Measurements from ENCODE around the gene JAG2. TPM values are rescaled to one million over a fixed set of nuclear protein-coding genes. Genes with fewer than 3 reads are reported as not detected.

JAG2 gene
- total and polyA plus RNA-seq, 2 of the 13 experiments (the other 11 are each of a cell fraction or from before 2014, with no cell fraction given): 0.04 to 0.16 TPM

DNA sequence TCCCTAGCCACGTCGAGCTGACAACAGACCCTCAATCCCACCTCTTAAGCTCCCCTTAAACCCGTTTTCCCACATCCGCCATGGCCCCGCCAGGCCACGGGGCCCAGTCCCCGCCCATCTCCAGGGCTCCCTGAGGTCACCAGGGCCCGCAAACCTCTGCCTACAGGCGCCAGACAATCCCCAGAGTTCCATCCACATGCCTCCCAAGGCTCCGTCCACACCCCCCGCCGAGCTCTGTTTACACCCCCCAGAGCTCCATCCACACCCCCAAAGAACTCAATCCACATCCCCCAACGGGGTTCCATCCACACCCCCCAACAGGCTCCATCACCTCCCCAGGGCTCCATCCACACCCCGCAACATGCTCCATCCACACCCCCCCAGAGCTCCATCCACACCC, 9.2 kb downstream of the JAG2 start (continued):
- TF ChIP-seq, protein P1, sequence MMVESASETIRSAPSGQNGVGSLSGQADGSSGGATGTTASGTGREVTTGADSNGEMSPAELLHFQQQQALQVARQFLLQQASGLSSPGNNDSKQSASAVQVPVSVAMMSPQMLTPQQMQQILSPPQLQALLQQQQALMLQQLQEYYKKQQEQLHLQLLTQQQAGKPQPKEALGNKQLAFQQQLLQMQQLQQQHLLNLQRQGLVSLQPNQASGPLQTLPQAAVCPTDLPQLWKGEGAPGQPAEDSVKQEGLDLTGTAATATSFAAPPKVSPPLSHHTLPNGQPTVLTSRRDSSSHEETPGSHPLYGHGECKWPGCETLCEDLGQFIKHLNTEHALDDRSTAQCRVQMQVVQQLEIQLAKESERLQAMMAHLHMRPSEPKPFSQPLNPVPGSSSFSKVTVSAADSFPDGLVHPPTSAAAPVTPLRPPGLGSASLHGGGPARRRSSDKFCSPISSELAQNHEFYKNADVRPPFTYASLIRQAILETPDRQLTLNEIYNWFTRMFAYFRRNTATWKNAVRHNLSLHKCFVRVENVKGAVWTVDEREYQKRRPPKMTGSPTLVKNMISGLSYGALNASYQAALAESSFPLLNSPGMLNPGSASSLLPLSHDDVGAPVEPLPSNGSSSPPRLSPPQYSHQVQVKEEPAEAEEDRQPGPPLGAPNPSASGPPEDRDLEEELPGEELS (CRISPR knock-in tag; IDR thresholded peaks at IDR 0.05): no peak
- TF ChIP-seq DR1 (CRISPR knock-in tag; IDR thresholded peaks at IDR 0.05): no peak

DNA sequence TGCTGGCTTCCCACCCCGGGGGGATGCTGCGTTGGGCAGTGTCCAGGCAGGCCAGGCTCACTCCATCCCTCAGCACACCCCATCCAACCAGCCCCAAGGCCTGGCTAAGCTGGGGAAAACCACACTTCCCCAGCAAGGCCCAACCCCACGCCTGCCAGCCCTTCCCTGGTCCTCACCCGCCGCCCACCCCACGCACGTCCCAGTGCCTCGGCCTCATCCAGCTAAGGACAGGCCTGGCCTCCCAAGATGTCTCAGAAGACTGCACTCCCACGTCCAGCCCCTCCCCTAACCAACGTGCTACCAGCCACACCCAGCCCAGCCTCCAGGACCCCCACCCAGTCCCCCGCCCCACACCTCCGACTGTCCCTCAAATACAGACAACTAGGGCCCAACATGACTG, 9.8 kb downstream of the JAG2 start:
- H3K9ac ChIP-seq (ENCODE audit: insufficient read depth, low read depth, low read length): no peak overlapping the region
- POLR2A ChIA-PET: no interaction called here

More for the DNA sequence above, 9.8 kb downstream of the JAG2 start:
- ATAC-seq: no peak
- no peaks in the 10 kb centered on the region for H3K36me3 ChIP-seq (replicated peaks in 1 of 2; ENCODE audit: control insufficient read depth in 1 of 2, insufficient read depth in 2 of 2, low read length in 2 of 2)
- H3K4me2 ChIP-seq (ENCODE audit: low read depth, low read length): no peak overlapping the region
- CTCF ChIA-PET (ENCODE audit: low intra/inter-chr PET ratio, low total read pairs): no interaction called here
- H2AFZ ChIP-seq (ENCODE audit: low read length): no peak overlapping the region
- H3K4me1 ChIP-seq (ENCODE audit: insufficient read depth, low read length): peaks cover 9% of the 10 kb centered on the region; the same call in 1 of the 2 replicates
- no TSS peak for BruUV-seq (replicated peaks)
- no peak for FAIRE-seq
- intact Hi-C loops (cut with micrococcal nuclease; ENCODE audit: unreplicated experiment): no loop called here
- TF ChIP-seq, protein P2, sequence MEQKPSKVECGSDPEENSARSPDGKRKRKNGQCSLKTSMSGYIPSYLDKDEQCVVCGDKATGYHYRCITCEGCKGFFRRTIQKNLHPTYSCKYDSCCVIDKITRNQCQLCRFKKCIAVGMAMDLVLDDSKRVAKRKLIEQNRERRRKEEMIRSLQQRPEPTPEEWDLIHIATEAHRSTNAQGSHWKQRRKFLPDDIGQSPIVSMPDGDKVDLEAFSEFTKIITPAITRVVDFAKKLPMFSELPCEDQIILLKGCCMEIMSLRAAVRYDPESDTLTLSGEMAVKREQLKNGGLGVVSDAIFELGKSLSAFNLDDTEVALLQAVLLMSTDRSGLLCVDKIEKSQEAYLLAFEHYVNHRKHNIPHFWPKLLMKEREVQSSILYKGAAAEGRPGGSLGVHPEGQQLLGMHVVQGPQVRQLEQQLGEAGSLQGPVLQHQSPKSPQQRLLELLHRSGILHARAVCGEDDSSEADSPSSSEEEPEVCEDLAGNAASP (CRISPR knock-in tag; IDR thresholded peaks at IDR 0.05; ENCODE audit: borderline replicate concordance): no peak
- TF ChIP-seq SMC3 (IDR thresholded peaks at IDR 0.05; ENCODE audit: low read length) (no peak), SALL1 (CRISPR knock-in tag; IDR thresholded peaks at IDR 0.05) (no peak), FOXK1 (CRISPR knock-in tag; IDR thresholded peaks at IDR 0.05; ENCODE audit: borderline replicate concordance, low read depth) (no peak), ZFP37 (CRISPR knock-in tag; IDR thresholded peaks at IDR 0.05; ENCODE audit: borderline replicate concordance) (no peak), GATA4 (IDR thresholded peaks at IDR 0.05; ENCODE audit: borderline replicate concordance, low read depth) (no peak), ZNF570 (CRISPR knock-in tag; IDR thresholded peaks at IDR 0.05; ENCODE audit: borderline replicate concordance) (no peak), PHB2 (IDR thresholded peaks at IDR 0.05; ENCODE audit: partially characterized antibody) (no peak), RFX3 (CRISPR knock-in tag; IDR thresholded peaks at IDR 0.05) (no peak)
- TF ChIP-seq, protein P3, sequence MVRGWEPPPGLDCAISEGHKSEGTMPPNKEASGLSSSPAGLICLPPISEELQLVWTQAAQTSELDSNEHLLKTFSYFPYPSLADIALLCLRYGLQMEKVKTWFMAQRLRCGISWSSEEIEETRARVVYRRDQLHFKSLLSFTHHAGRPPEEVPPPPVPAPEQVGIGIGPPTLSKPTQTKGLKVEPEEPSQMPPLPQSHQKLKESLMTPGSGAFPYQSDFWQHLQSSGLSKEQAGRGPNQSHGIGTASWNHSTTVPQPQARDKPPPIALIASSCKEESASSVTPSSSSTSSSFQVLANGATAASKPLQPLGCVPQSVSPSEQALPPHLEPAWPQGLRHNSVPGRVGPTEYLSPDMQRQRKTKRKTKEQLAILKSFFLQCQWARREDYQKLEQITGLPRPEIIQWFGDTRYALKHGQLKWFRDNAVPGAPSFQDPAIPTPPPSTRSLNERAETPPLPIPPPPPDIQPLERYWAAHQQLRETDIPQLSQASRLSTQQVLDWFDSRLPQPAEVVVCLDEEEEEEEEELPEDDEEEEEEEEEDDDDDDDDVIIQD (CRISPR knock-in tag; IDR thresholded peaks at IDR 0.05; ENCODE audit: low read depth): no peak
- H3K9me3 ChIP-seq (ENCODE audit: low read length): no peaks in the 10 kb centered on the region
- 39% methylated on average over 10 of the region's 12 CpGs for WGBS (ENCODE audit: low lambda C conversion rate)
- in situ Hi-C loops (cut with HindIII; ENCODE audit: extremely low pct_ligation_motif_present, low pct_unique_long_range_greater_than_20kb): no loop called here
- H4K20me1 ChIP-seq (ENCODE audit: insufficient read depth, low read length): no peaks in the 10 kb centered on the region
- no peak for DNase-seq (ENCODE audit: low spot score)
- peaks cover 31 to 65% of the 10 kb centered on the region in 2 experiments for H3K27me3 ChIP-seq (ENCODE audit: control insufficient read depth in 1 of 2, insufficient read depth in 2 of 2, low read length in 2 of 2)
- H3K4me3 ChIP-seq (replicated peaks in 1 of 3; ENCODE audit: insufficient read depth in 1 of 3, low read depth in 2 of 3, low read length in 3 of 3): no peak overlapping the region
- H3K79me2 ChIP-seq (ENCODE audit: insufficient read depth, low read length): no peaks in the 10 kb centered on the region
- no peak overlapping the region for H3K27ac ChIP-seq (ENCODE audit: extremely low read length, insufficient read depth, low read length)
